Measurements from ENCODE around the gene APOL3. TPM values are rescaled to one million over a fixed set of nuclear protein-coding genes. Genes with fewer than 3 reads are reported as not detected.

Gene APOL3, protein sequence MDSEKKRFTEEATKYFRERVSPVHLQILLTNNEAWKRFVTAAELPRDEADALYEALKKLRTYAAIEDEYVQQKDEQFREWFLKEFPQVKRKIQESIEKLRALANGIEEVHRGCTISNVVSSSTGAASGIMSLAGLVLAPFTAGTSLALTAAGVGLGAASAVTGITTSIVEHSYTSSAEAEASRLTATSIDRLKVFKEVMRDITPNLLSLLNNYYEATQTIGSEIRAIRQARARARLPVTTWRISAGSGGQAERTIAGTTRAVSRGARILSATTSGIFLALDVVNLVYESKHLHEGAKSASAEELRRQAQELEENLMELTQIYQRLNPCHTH
- 113 and 194 TPM in 2 replicates for total RNA-seq

DNA sequence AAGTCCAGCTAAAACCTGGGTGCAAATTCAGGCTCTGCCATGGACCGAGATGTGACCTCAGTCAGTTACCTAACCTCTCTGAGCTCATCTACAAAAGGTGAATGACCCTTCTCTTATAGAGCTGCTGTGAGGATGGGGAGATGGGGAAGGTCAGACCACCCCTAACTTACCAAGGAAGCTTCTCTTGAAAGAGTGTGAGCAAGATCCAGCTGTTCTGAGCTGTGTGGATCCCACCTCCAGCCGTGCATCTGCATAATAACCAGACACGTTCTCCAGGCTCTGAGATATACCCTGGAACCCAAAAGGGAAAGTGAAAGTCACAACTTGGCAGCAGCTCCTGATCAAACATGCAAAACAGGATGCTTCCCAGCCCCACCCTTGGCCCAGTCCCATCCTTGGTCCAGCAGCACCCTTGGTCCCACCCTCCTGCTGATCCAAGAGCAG, at the start of gene APOL3:
Gene APOL3, minus strand, starts transcription at position 257 of the 444 bp plus-strand sequence. CDS start 11,700 bp downstream, outside the sequence.

DNA sequence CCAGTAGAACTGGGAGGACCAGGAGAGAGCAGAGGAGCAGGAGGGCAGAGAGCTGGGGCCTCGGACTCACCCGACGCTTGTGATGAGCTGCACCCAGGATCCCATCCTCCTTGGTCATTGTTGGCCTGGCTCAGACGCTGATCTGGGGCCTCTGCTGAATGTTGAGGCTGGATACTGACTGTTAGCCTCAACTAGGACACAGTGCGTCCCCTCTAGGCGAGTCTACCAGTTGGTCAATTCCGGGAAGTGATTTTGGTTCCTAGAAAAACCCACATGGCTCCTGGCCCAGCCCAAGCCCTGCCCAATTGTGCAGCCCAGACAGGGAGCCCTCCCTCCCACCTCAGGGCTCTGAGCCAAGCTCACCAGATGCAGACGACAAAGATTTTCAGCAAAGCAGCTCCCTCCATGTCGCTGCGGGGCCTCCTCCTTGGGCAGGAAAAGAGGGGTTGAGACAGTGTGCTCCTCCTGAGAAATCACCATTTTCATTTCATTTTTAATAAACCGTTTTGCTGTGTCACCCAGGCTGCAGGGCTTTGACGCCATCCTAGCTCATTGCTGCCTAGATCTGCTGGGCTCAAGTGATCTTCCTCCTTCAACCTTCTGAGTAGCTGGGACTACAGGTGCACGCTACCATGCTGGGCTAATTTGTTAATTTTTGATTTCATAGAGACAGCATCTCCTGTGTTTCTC, 41.2 kb upstream of the APOL3 start, which contains the start of gene APOL4:
Gene APOL4, minus strand, starts transcription at position 180 of the 690 bp plus-strand sequence. Its CDS starts 75 bp downstream, at position 105.

Other genes starting within 250 kb of the APOL3 start
- 79.7 and 143 TPM in 2 replicates for gene RBFOX2, start 131.9 kb downstream of the APOL3 start, total RNA-seq
- gene APOL4, start 41.1 kb upstream of the APOL3 start, total RNA-seq = 1.1 and 6.0 TPM in 2 replicates
- 60.7 and 64.1 TPM in 2 replicates for gene APOL2, start 78.8 kb upstream of the APOL3 start, total RNA-seq
- 54.8 and 58.3 TPM in 2 replicates for gene APOL1, start 92.4 kb upstream of the APOL3 start, total RNA-seq
- gene MYH9, start 227.2 kb upstream of the APOL3 start, total RNA-seq = 844 and 1,720 TPM in 2 replicates